ENCODE data around the gene LRMDA. TPM values are rescaled to one million over a fixed set of nuclear protein-coding genes. Genes with fewer than 3 reads are reported as not detected.

LRMDA gene
- total and polyA plus RNA-seq, 2 of the 4 experiments (the other 2 are of a cell fraction), result 0.07 TPM; not detected in 1

DNA sequence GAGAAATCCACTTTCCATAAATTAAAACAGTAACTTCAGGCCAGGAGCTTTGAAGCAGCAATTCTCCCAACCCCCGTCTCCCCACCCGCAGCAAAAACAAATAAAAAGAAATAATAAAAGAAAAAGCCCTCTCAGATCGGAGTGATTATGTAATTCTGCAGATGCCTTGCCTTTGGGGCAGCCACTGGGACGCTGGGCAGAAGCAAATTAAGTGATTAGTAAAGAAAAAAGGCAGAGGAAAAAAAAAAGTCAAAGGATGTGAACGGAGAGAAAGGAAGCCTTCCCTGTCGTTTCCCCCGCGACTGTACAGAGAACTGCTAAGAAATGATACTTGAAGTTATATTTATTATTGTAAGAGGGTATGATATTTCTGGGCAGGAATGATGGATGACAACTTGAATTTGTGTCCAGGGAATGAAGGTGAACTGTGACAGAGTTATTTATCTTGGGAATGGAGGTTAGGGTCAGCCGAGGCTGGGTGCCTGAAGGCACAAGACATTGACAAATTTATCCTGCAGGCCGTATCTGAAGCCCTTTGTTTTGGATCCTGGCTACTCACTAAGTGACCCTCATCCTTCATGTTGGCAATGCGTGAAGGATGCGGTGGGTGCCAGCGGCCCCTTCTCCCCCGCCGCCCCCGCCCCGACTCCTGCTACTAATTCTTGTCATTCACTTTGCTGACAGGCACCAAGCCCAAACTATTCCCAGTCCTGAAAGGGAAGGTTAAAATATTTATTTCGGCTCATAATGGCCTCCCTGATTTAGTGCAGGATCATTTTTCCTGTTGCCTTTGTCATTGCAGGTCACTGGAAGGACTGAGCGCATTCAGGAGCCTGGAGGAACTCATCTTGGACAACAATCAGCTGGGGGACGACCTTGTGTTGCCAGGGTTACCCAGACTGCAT is 604.0 kb downstream of the LRMDA start (continued):
- TF ChIP-seq BHLHE40 (IDR thresholded peaks at IDR 0.05; ENCODE audit: low read depth, low read length), result no peak
- TF ChIP-seq MAFK (IDR thresholded peaks at IDR 0.05; ENCODE audit: low read depth, low read length), result no peak

DNA sequence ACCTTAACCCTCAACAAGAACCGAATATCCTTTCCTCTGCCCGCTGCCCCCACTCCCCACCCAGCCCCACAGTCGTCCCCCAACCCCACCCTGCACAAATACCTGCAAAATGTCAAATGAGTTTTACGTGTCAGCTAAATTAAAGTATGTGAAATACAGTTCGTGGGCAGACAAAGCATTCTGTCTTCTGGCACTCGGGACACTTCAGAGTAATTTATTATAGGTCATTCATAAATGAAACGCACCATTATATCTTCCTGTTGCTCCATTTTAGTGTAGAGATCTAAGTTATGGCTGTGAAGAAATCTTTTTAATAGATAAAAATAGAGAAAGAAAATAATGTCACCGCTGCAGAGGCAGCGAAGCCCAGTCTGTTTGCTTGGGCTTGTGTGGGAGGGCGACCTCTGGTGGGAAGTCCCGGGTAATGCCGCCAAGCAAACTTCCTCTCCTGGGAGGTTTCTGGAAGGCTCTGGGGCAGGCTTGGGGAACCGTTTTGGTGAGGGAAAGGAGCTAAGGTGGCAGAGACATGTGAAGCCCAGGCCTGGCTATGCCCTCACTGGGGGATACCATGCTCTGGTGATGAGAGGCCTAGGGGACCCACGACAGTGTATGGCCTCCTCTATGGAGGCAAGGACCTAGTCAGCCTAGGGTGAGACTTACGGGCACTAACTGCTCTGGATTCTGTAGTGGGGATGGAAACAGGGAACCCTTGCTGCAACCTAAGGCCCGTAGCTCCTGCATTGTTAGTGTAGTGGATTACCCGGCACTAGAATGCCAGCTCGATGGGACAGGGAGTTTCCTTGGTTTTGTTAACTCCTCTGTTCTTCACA is 604.9 kb downstream of the LRMDA start:
- peaks cover 2% of the 10 kb centered on the region for H3K9me3 ChIP-seq (ENCODE audit: control insufficient read depth, insufficient read depth, low read length)
- POLR2A ChIA-PET (ENCODE audit: unreplicated experiment), result no interaction called here
- H3K9ac ChIP-seq (ENCODE audit: low read depth, low read length), result no peak overlapping the region
- no peaks in the 10 kb centered on the region for H3K4me1 ChIP-seq (ENCODE audit: control insufficient read depth, insufficient read depth, low read length)
- no peak overlapping the region for H3K23ac ChIP-seq (ENCODE audit: low read depth, low read length)
- in situ Hi-C loops (cut with MboI; ENCODE audit: low sequenced_read_pairs), result loop anchor here (10.0 to 25.0 kb wide), 2 partner anchors 508 to 624 kb away; partner anchors contain the start of gene ZNF503
- intact Hi-C loops (cut with micrococcal nuclease), result loop anchor here (1.0 to 10.0 kb wide), 5 partner anchors 267 to 1078 kb away; partner anchors contain the start of gene ZNF503
- H2BK15ac ChIP-seq (ENCODE audit: low read depth, low read length), result no peak overlapping the region
- H3K36me3 ChIP-seq (ENCODE audit: control insufficient read depth, insufficient read depth, low read length), result no peaks in the 10 kb centered on the region
- H2BK120ac ChIP-seq (ENCODE audit: low read depth, low read length), result 0 out of 2 replicates have a peak overlapping the region, but pooled peaks have one; percentile 26
- BruUV-seq (replicated peaks), result no TSS peak
- dilution Hi-C loops (cut with HindIII; ENCODE audit: low sequenced_read_pairs, unreplicated experiment), result no loop called here
- H3K79me1 ChIP-seq (ENCODE audit: low read depth in 1 of 2, low read length in 2 of 2), result no peaks in the 10 kb centered on the region
- no peak overlapping the region for H2BK20ac ChIP-seq (ENCODE audit: low read depth, low read length)
- H4K20me1 ChIP-seq (ENCODE audit: insufficient read depth, low read length), result no peaks in the 10 kb centered on the region
- no peak overlapping the region for H4K5ac ChIP-seq (ENCODE audit: low read depth, low read length)
- H2BK5ac ChIP-seq (ENCODE audit: low read depth, low read length, poor library complexity, severe bottlenecking), result no peak overlapping the region
- H2AFZ ChIP-seq (replicated peaks; ENCODE audit: low read length, poor library complexity), result peak overlapping the region; percentile 23
- H3K14ac ChIP-seq (replicated peaks; ENCODE audit: low read depth, low read length), result no peak overlapping the region
- no peak overlapping the region for H2AK5ac ChIP-seq (ENCODE audit: low read depth, low read length)
- no peak overlapping the region for H4K8ac ChIP-seq (ENCODE audit: low read depth in 2 of 2, low read length in 2 of 2)
- WGBS, 2 experiments (ENCODE audit: extremely low coverage in 2 of 2, insufficient read length in 1 of 2), result 23% methylated on average over 5 of the region's 18 CpGs; no CpG with 5 or more reads in 1 of the 2 experiments
- H3K27ac ChIP-seq (ENCODE audit: insufficient read depth, low read length), result no peak overlapping the region
- peaks cover 2% of the 10 kb centered on the region; the same call in 1 of the 2 replicates for H3K27me3 ChIP-seq (ENCODE audit: control insufficient read depth, insufficient read depth, low read length)
- no peak overlapping the region for H3K18ac ChIP-seq (ENCODE audit: low read depth, low read length)
- no peak overlapping the region for H2AK9ac ChIP-seq (replicated peaks; ENCODE audit: low read depth, low read length, poor library complexity)
- H3K4me3 ChIP-seq (ENCODE audit: insufficient read depth, low read depth, low read length), result no peak overlapping the region
- no peak overlapping the region for H3K4ac ChIP-seq (ENCODE audit: low read depth, low read length)
- ATAC-seq (ENCODE audit: low read depth), result peak; percentile 97
- H3K4me2 ChIP-seq (ENCODE audit: low read depth, low read length), result no peak overlapping the region
- peak; percentile 56 for DNase-seq
- peaks cover 2% of the 10 kb centered on the region; the same call in 1 of the 2 replicates for H3K9me1 ChIP-seq (ENCODE audit: insufficient read depth, low read length)
- CTCF ChIA-PET, result interaction anchor here (0.5 to 1.2 kb wide), 4 partner anchors 9 to 134 kb away, joined by 3 to 5 read pairs (median 4); no protein-coding TSS in a partner anchor
- H3K56ac ChIP-seq (ENCODE audit: extremely low read depth, insufficient read depth, low read length), result no peak overlapping the region
- no peak overlapping the region; the same call in 1 of the 2 replicates for H4K91ac ChIP-seq (ENCODE audit: insufficient read depth, low read depth, low read length)
- no peak for TF ChIP-seq POLR2A (IDR thresholded peaks at IDR 0.05; ENCODE audit: low read depth, low read length)
- no peak for TF ChIP-seq BHLHE40 (IDR thresholded peaks at IDR 0.05; ENCODE audit: low read depth, low read length)
- peak; percentile 76 for TF ChIP-seq RAD21 (IDR thresholded peaks at IDR 0.05; ENCODE audit: low read length)
- TF ChIP-seq SMC3 (IDR thresholded peaks at IDR 0.05; ENCODE audit: low read depth, low read length), result peak; percentile 81
- TF ChIP-seq MAZ (IDR thresholded peaks at IDR 0.05; ENCODE audit: borderline replicate concordance, low read depth, low read length), result no peak
- TF ChIP-seq, protein P1, sequence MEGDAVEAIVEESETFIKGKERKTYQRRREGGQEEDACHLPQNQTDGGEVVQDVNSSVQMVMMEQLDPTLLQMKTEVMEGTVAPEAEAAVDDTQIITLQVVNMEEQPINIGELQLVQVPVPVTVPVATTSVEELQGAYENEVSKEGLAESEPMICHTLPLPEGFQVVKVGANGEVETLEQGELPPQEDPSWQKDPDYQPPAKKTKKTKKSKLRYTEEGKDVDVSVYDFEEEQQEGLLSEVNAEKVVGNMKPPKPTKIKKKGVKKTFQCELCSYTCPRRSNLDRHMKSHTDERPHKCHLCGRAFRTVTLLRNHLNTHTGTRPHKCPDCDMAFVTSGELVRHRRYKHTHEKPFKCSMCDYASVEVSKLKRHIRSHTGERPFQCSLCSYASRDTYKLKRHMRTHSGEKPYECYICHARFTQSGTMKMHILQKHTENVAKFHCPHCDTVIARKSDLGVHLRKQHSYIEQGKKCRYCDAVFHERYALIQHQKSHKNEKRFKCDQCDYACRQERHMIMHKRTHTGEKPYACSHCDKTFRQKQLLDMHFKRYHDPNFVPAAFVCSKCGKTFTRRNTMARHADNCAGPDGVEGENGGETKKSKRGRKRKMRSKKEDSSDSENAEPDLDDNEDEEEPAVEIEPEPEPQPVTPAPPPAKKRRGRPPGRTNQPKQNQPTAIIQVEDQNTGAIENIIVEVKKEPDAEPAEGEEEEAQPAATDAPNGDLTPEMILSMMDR (conservative IDR thresholded peaks at IDR 0.05; ENCODE audit: low read depth, low read length), result peak; percentile 83
- TF ChIP-seq CEBPB (IDR thresholded peaks at IDR 0.05; ENCODE audit: low read depth, low read length), result no peak
- TF ChIP-seq FOS (IDR thresholded peaks at IDR 0.05; ENCODE audit: low read depth, low read length), result no peak
- TF ChIP-seq CHD1 (IDR thresholded peaks at IDR 0.05; ENCODE audit: low read depth, low read length), result no peak
- TF ChIP-seq, protein P2, sequence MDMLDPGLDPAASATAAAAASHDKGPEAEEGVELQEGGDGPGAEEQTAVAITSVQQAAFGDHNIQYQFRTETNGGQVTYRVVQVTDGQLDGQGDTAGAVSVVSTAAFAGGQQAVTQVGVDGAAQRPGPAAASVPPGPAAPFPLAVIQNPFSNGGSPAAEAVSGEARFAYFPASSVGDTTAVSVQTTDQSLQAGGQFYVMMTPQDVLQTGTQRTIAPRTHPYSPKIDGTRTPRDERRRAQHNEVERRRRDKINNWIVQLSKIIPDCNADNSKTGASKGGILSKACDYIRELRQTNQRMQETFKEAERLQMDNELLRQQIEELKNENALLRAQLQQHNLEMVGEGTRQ (IDR thresholded peaks at IDR 0.05; ENCODE audit: low read depth, low read length), result no peak

All from IMR-90 (cell line).